Measurements from ENCODE around the gene OR1C1. TPM values are rescaled to one million over a fixed set of nuclear protein-coding genes. Genes with fewer than 3 reads are reported as not detected.
"Not testable (repeated sequence)": the region's sequence is repeated elsewhere in the genome, so short reads cannot be mapped to it uniquely, and the experiment has no call there.

Gene OR1C1
- total RNA-seq, 4 donors from 2014 or later, result not detected

- DNase-seq (ENCODE audit: low spot score in 2 of 2), result no peak
- WGBS, 2 donors, result 88 to 91% methylated on average over 7 of the region's 7 CpGs
- intact Hi-C loops (cut with DNase I; ENCODE audit: low total_unique reads), result no loop called here
- no peak overlapping the region for H3K4me3 ChIP-seq (ENCODE audit: low read depth, poor library complexity, severe bottlenecking)
- TF ChIP-seq POLR2A (IDR thresholded peaks at IDR 0.05) (no peak), CTCF (IDR thresholded peaks at IDR 0.05) (no peak)
Observed at GRCh38 chr1:247747616-247748015, 12.7 kb downstream of the OR1C1 start.

- WGBS, 2 donors, result 79 to 80% methylated on average over 3 of the region's 3 CpGs
- intact Hi-C loops (cut with DNase I; ENCODE audit: low total_unique reads), result no loop called here
- no peak for DNase-seq (ENCODE audit: low spot score in 2 of 2)
Observed at GRCh38 chr1:247746391-247746935, 13.9 kb downstream of the OR1C1 start.

GRCh38 chr1:247742215-247742760, 18.1 kb downstream of the OR1C1 start:
- H3K4me3 ChIP-seq (ENCODE audit: low read depth, poor library complexity, severe bottlenecking); intact Hi-C loops (cut with DNase I; ENCODE audit: low total_unique reads); DNase-seq (ENCODE audit: low spot score in 2 of 2): not testable (repeated sequence)
- 61 to 63% methylated on average over 3 of the region's 3 CpGs for whole genome bisulfite sequencing, 2 donors

More at GRCh38 chr1:247746391-247746935, 13.9 kb downstream of the OR1C1 start:
- no peak overlapping the region for H3K4me3 ChIP-seq (ENCODE audit: low read depth, poor library complexity, severe bottlenecking)
- TF ChIP-seq CTCF (IDR thresholded peaks at IDR 0.05) (no peak), POLR2A (IDR thresholded peaks at IDR 0.05) (no peak)

GRCh38 chr1:247741756-247742155, 18.6 kb downstream of the OR1C1 start:
- intact Hi-C loops (cut with DNase I; ENCODE audit: low total_unique reads), result no loop called here
- DNase-seq (ENCODE audit: low spot score in 2 of 2), result no peak
- no peak overlapping the region for H3K4me3 ChIP-seq (ENCODE audit: low read depth, poor library complexity, severe bottlenecking)
- 78 to 83% methylated on average over 5 of the region's 5 CpGs for WGBS, 2 donors
- no peak for TF ChIP-seq CTCF (IDR thresholded peaks at IDR 0.05)
- no peak for TF ChIP-seq POLR2A (IDR thresholded peaks at IDR 0.05)

- no peak overlapping the region for H3K4me3 ChIP-seq (ENCODE audit: low read depth, poor library complexity, severe bottlenecking)
- 87% methylated on average over 2 of the region's 2 CpGs for WGBS, 2 donors
- intact Hi-C loops (cut with DNase I; ENCODE audit: low total_unique reads), result no loop called here
- no peak for DNase-seq (ENCODE audit: low spot score in 2 of 2)
- TF ChIP-seq CTCF (IDR thresholded peaks at IDR 0.05) (no peak), POLR2A (IDR thresholded peaks at IDR 0.05) (no peak)
Observed at GRCh38 chr1:247740721-247741120, 19.6 kb downstream of the OR1C1 start.

GRCh38 chr1:247738315-247738714, 22.0 kb downstream of the OR1C1 start, which contains the start of gene OR14K1:
OR14K1 (plus strand) TSS chr1:247738615; CDS start chr1:247738615, 0 bp downstream.
- DNase-seq (ENCODE audit: low spot score in 2 of 2), result no peak
- intact Hi-C loops (cut with DNase I; ENCODE audit: low total_unique reads), result no loop called here
- 100% methylated on average over 1 of the region's 1 CpG for WGBS, 2 donors
- no peak within 1 kb of the TSS for H3K4me3 ChIP-seq (ENCODE audit: low read depth, poor library complexity, severe bottlenecking)
- TF ChIP-seq CTCF (IDR thresholded peaks at IDR 0.05), result no peak
- no peak for TF ChIP-seq POLR2A (IDR thresholded peaks at IDR 0.05)
